SJCRH30 (cell line): ENCODE data around the gene ING3. TPM values are rescaled to one million over a fixed set of nuclear protein-coding genes. Genes with fewer than 3 reads are reported as not detected.

ENCODE experiments used
- total RNA-seq: library from RNA; depleted of rRNA; stranded (reverse); fragments of >200 nt; shearing (Covaris generic); gene quantifications from 2 replicates; pipeline ENCODE4 v1.2.3, GENCODE V29; 2014; rRNA removed

Gene ING3
- total RNA-seq, 1 experiment from 2014 or later = 40.1 TPM

Other genes with a start within 250 kb of the ING3 start
- 114 and 123 TPM in 2 replicates for gene TSPAN12, start 92.6 kb upstream of the ING3 start, total RNA-seq
- gene CPED1, start 37.9 kb downstream of the ING3 start, total RNA-seq = 3.6 and 4.4 TPM in 2 replicates